CD4-positive, alpha-beta T cell (primary cell): Measurements from ENCODE around the gene BLOC1S5. TPM values are rescaled to one million over a fixed set of nuclear protein-coding genes. Genes with fewer than 3 reads are reported as not detected.

Experiments used
- ATAC-seq: fragments of 200-7000 bp; cut with Tn5 transposase; one replicate; pipeline ENCODE4 v1.10.0; 2022; ENCODE audit warnings: mild to moderate bottlenecking; ENCODE audit not compliant: poor library complexity
- CTCF ChIA-PET: fragments of 350-600 bp; sonication (Branson Sonifier 250); formaldehyde crosslinking; loops from one replicate; lab custom pipeline; 2021; ENCODE audit warnings: antibody characterized with exemption, inconsistent platforms; lab: Charles Lee
- POLR2A ChIA-PET: fragments of 350-600 bp; sonication (Branson Sonifier 250); formaldehyde crosslinking; loops from one replicate; lab custom pipeline; 2021; ENCODE audit warnings: antibody characterized with exemption, inconsistent platforms; lab: Charles Lee
- DNase-seq, 14 experiments: peaks; one replicate each; pipeline ENCODE4 v3.0.0-alpha.2; 2013 to 2020; ENCODE audit warnings: mixed read lengths in 2 of 14
- H3K27ac ChIP-seq, 2 donors: one replicate each; pipeline versions ENCODE4 v1.5.1 to v1.7.0; 2013; ENCODE audit warnings: low read length in 2 of 2, low read depth in 1 of 2, mild to moderate bottlenecking in 1 of 2
- H3K27me3 ChIP-seq, 2 experiments: 1 replicate in 1 of 2; 2 replicates in 1 of 2; pipeline versions ENCODE4 v1.6.1 to v1.7.0; 2013; ENCODE audit warnings: low read length in 2 of 2, control low read depth in 1 of 2, mild to moderate bottlenecking in 1 of 2, moderate library complexity in 1 of 2; ENCODE audit not compliant: insufficient read depth in 2 of 2, control insufficient read depth in 1 of 2
- H3K36me3 ChIP-seq: one replicate; pipeline ENCODE4 v1.6.1; 2013; ENCODE audit warnings: low read length, control low read depth; ENCODE audit not compliant: insufficient read depth
- H3K4me1 ChIP-seq: one replicate; pipeline ENCODE4 v1.6.1; 2013; ENCODE audit warnings: low read length, control low read depth; ENCODE audit not compliant: insufficient read depth
- H3K4me3 ChIP-seq: one replicate; pipeline ENCODE4 v1.5.1; 2013; ENCODE audit warnings: mild to moderate bottlenecking, low read length, moderate library complexity
- H3K9me3 ChIP-seq, 2 experiments: 1 replicate in 1 of 2; 2 replicates in 1 of 2; pipeline versions ENCODE4 v1.6.1 to v1.7.0; 2013; ENCODE audit warnings: low read length in 2 of 2, mild to moderate bottlenecking in 2 of 2, control low read depth in 1 of 2, moderate library complexity in 1 of 2; ENCODE audit not compliant: control insufficient read depth in 1 of 2, insufficient read depth in 1 of 2
- H3K27ac Mint-ChIP-seq: one replicate; pipeline ENCODE4 v1.8.0; 2020; ENCODE audit warnings: mixed read lengths
- H3K27me3 Mint-ChIP-seq: one replicate; pipeline ENCODE4 v1.8.0; 2021; ENCODE audit warnings: mixed read lengths
- H3K36me3 Mint-ChIP-seq: one replicate; pipeline ENCODE4 v1.8.0; 2021; ENCODE audit warnings: low read depth, mixed read lengths
- H3K4me1 Mint-ChIP-seq: one replicate; pipeline ENCODE4 v1.8.0; 2021; ENCODE audit warnings: low read depth, mixed read lengths
- H3K4me3 Mint-ChIP-seq: one replicate; pipeline ENCODE4 v1.8.0; 2020; ENCODE audit warnings: mild to moderate bottlenecking, mixed read lengths
- H3K9me3 Mint-ChIP-seq: one replicate; pipeline ENCODE4 v1.8.0; 2020; ENCODE audit warnings: mixed read lengths
- CTCF ChIP-seq: fragments of 200-600 bp; IDR thresholded peaks from one replicate; pipeline ENCODE4 v1.8.0; 2022; ENCODE audit warnings: antibody characterized with exemption, mild to moderate bottlenecking
- intact Hi-C, 2 experiments: fragments of 100-400 bp; cut with DNase I in 1 of 2; cut with micrococcal nuclease in 1 of 2; formaldehyde crosslinking; loops; one replicate each; pipeline versions ENCODE4 v1.15.1 to v1.9.0; 2023 to 2025; cut with DNase I, micrococcal nuclease
- total RNA-seq, 174 experiments: library from RNA in 2 of 174; stranded (reverse) in 2 of 174; gene quantifications; one replicate each; pipeline ENCODE4 v1.2.3 and lab custom pipeline; 2021 to 2026

Gene BLOC1S5
- total RNA-seq, 2 experiments from 2014 or later, result 5.7 to 7.2 TPM

DNA sequence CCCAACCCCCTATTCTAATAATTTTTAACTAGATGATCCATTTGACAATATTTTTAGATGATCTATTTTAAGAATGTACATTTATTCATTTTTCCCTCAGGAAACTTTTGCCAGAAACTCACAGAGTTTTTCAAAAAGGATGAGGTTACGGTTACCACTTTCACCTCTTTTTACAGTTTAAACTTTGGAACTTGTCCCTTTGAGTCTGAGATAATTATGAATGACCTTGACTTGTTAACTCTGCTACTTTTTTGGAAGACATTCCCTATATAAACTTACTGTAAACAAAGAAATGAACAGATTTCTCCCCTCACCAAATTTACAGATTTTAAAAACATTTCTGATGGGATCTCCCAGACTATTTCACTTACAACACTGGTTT lies 18.4 kb upstream of the BLOC1S5 start:
- Histone ChIP-seq H3K4me3 (no peak overlapping the region), H3K4me1 (no peaks in the 10 kb centered on the region), H3K27me3 (no peaks in the 10 kb centered on the region), H3K36me3 (peaks cover 24% of the 10 kb centered on the region), H3K27ac (no peak overlapping the region), H3K9me3 (no peaks in the 10 kb centered on the region)
- ATAC-seq, result no peak
- no peak for TF ChIP-seq CTCF
- Mint-ChIP-seq H3K4me1 (peaks cover 5% of the 10 kb centered on the region), H3K4me3 (no peak overlapping the region), H3K27me3 (no peaks in the 10 kb centered on the region), H3K9me3 (no peaks in the 10 kb centered on the region), H3K27ac (no peak overlapping the region), H3K36me3 (peaks cover 68% of the 10 kb centered on the region)
- intact Hi-C loops, result no loop called here
- CTCF ChIA-PET, result no interaction called here
- DNase-seq, result no peak
- POLR2A ChIA-PET, result no interaction called here

DNA sequence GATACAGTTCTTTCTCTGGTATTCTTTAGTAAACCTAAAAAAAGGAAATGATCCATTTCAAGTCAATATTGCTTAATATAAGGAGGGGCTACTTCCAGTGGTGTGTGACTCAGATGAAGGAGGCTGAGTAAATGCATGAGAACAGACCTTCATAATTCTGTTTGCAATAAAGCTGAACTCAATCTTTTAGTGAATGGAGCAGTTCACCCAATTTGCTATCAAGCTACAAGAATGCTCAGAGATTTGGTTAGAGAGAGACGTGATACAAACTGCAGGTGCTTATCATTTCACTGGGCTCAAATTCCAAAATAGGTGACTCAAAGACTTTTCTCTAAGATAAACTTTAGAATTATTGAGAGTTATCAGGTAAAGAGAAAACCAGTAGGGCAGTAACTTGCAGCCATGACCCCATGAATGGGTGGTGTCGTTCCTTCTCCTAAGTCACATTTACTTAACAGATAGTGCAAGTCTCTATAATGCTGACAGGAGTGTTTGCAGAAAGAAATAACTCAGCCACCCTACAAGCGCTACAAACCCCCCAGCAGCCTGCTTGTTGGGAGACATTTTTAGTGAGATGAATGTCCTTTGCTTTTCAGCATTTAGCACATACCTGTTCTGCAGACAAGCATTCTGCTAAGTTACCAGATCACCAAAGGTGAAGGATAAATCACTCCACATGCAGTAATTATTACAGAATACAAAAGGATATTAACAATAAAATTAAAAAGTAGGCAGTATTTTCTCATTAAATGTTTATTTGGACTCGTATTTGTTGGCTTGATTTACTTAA lies 16.4 kb upstream of the BLOC1S5 start:
- ChIA-PET POLR2A (no interaction called here), CTCF (no interaction called here)
- no peak overlapping the region for H3K4me3 Mint-ChIP-seq
- DNase-seq (peak in 2 of 14 experiments; percentile 27 to 33), ATAC-seq (no peak)
- H3K27ac Mint-ChIP-seq, result no peak overlapping the region
- H3K36me3 Mint-ChIP-seq, result peaks cover 48% of the 10 kb centered on the region
- no peaks in the 10 kb centered on the region for H3K9me3 Mint-ChIP-seq
- Histone ChIP-seq H3K9me3 (no peaks in the 10 kb centered on the region), H3K27ac (no peak overlapping the region), H3K27me3 (no peaks in the 10 kb centered on the region), H3K4me3 (no peak overlapping the region), H3K36me3 (peaks cover 13% of the 10 kb centered on the region), H3K4me1 (no peaks in the 10 kb centered on the region)
- intact Hi-C loops, result no loop called here
- no peak for TF ChIP-seq CTCF
- H3K4me1 Mint-ChIP-seq, result peaks cover 17% of the 10 kb centered on the region
- no peaks in the 10 kb centered on the region for H3K27me3 Mint-ChIP-seq

- no peak for TF ChIP-seq CTCF
- ChIA-PET CTCF (no interaction called here), POLR2A (no interaction called here)
- Histone ChIP-seq H3K27me3 (no peaks in the 10 kb centered on the region), H3K36me3 (peaks cover 10% of the 10 kb centered on the region), H3K27ac (no peak overlapping the region), H3K4me1 (no peaks in the 10 kb centered on the region), H3K4me3 (no peak overlapping the region), H3K9me3 (no peaks in the 10 kb centered on the region)
- Mint-ChIP-seq H3K4me3 (no peak overlapping the region), H3K27me3 (no peaks in the 10 kb centered on the region), H3K4me1 (peaks cover 28% of the 10 kb centered on the region), H3K9me3 (no peaks in the 10 kb centered on the region), H3K27ac (no peak overlapping the region), H3K36me3 (peaks cover 43% of the 10 kb centered on the region)
- intact Hi-C loops, result no loop called here
- ATAC-seq (no peak), DNase-seq (no peak)
Observed at GRCh38 chr6:8079126-8079525, 14.9 kb upstream of the BLOC1S5 start.
